Measurements from ENCODE around the gene KRT71. TPM values are rescaled to one million over a fixed set of nuclear protein-coding genes. Genes with fewer than 3 reads are reported as not detected.
"Not testable (repeated sequence)": the region's sequence is repeated elsewhere in the genome, so short reads cannot be mapped to it uniquely, and the experiment has no call there.

KRT71 gene
- total RNA-seq, 1 donor from 2014 or later, result not detected

DNA sequence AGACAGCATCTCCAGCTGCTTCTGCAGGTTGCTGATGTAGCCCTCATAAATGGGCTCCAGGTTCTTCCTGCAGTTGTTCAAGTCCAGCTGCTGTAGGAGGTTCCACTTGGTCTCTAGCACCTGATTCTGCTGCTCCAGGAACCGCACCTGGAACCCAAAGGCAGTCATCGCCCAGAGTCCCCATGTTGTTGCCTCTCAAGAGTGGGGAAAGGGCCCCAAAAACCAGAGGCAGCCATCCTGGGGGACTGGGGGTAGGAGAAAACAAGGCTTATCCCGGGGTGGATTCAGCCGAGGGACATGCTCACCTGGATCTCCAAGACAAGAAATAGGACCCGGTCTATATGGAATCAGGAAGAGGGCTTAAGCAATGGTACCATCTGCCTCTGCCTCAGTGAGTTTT is 46.0 kb upstream of the KRT71 start:
- Histone ChIP-seq H3K4me3 (no peak overlapping the region), H3K4me2 (no peak overlapping the region), H4K20me1 (ENCODE audit: low read depth) (no peaks in the 10 kb centered on the region), H3K36me3 (no peaks in the 10 kb centered on the region), H3K9me3 (ENCODE audit: low read depth) (no peaks in the 10 kb centered on the region), H3F3A (ENCODE audit: low read depth) (no peaks in the 10 kb centered on the region), H2AFZ (replicated peaks) (no peak overlapping the region), H3K27me3 (peaks cover 25% of the 10 kb centered on the region), H3K9ac (no peak overlapping the region), H3K4me1 (no peaks in the 10 kb centered on the region), H3K79me2 (ENCODE audit: low read depth) (no peaks in the 10 kb centered on the region), H3K27ac (no peak overlapping the region)
- Mint-ChIP-seq H3K9me3 (peaks cover 3% of the 10 kb centered on the region), H3K36me3 (no peaks in the 10 kb centered on the region), H3K4me3 (no peak overlapping the region), H3K27me3 (ENCODE audit: insufficient read depth, low read depth) (peaks cover 4% of the 10 kb centered on the region), H3K4me1 (no peaks in the 10 kb centered on the region), H3K27ac (no peak overlapping the region)
- no peak for DNase-seq (ENCODE audit: low spot score)
- TF ChIP-seq, protein P1, sequence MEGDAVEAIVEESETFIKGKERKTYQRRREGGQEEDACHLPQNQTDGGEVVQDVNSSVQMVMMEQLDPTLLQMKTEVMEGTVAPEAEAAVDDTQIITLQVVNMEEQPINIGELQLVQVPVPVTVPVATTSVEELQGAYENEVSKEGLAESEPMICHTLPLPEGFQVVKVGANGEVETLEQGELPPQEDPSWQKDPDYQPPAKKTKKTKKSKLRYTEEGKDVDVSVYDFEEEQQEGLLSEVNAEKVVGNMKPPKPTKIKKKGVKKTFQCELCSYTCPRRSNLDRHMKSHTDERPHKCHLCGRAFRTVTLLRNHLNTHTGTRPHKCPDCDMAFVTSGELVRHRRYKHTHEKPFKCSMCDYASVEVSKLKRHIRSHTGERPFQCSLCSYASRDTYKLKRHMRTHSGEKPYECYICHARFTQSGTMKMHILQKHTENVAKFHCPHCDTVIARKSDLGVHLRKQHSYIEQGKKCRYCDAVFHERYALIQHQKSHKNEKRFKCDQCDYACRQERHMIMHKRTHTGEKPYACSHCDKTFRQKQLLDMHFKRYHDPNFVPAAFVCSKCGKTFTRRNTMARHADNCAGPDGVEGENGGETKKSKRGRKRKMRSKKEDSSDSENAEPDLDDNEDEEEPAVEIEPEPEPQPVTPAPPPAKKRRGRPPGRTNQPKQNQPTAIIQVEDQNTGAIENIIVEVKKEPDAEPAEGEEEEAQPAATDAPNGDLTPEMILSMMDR (IDR thresholded peaks at IDR 0.05), result no peak
- TF ChIP-seq EZH2 (IDR thresholded peaks at IDR 0.05) (no peak), EZH2phosphoT487 (IDR thresholded peaks at IDR 0.05) (no peak)

DNA sequence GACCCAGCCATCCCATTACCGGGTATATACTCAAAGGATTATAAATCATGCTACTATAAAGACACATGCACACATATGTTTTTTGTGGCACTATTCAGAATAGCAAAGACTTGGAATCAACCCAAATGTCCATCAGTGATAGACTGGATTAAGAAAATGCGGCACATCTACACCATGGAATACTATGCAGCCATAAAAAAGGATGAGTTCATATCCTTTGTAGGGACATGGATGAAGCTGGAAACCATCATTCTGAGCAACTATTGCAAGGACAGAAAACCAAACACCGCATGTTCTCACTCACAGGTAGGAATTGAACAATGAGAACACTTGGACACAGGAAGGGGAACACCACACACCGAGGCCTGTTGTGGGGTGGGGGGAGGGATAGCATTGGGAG is 41.3 kb upstream of the KRT71 start:
- H3K36me3 ChIP-seq; H3K36me3 Mint-ChIP-seq; H3K9me3 Mint-ChIP-seq; H3K9me3 ChIP-seq (ENCODE audit: low read depth); H3K4me1 ChIP-seq; H3K4me1 Mint-ChIP-seq; H3K4me3 ChIP-seq; H3K27ac Mint-ChIP-seq; H4K20me1 ChIP-seq (ENCODE audit: low read depth); DNase-seq (ENCODE audit: low spot score); H2AFZ ChIP-seq (replicated peaks); H3K79me2 ChIP-seq (ENCODE audit: low read depth); H3K9ac ChIP-seq; H3K27ac ChIP-seq; H3F3A ChIP-seq (ENCODE audit: low read depth); H3K4me2 ChIP-seq: not testable (repeated sequence)
- Mint-ChIP-seq H3K27me3 (ENCODE audit: insufficient read depth, low read depth) (peaks cover 10% of the 10 kb centered on the region), H3K4me3 (peak overlapping the region; percentile 30)
- peaks cover 22% of the 10 kb centered on the region for H3K27me3 ChIP-seq

- Histone ChIP-seq H3K9ac (no peak overlapping the region), H3F3A (ENCODE audit: low read depth) (no peaks in the 10 kb centered on the region), H4K20me1 (ENCODE audit: low read depth) (no peaks in the 10 kb centered on the region), H3K79me2 (ENCODE audit: low read depth) (no peaks in the 10 kb centered on the region), H3K4me1 (no peaks in the 10 kb centered on the region), H3K27ac (no peak overlapping the region), H3K4me3 (no peak overlapping the region), H2AFZ (replicated peaks) (no peak overlapping the region), H3K36me3 (no peaks in the 10 kb centered on the region), H3K9me3 (ENCODE audit: low read depth) (no peaks in the 10 kb centered on the region), H3K27me3 (no peaks in the 10 kb centered on the region), H3K4me2 (no peak overlapping the region)
- DNase-seq (ENCODE audit: low spot score), result no peak
- Mint-ChIP-seq H3K27ac (no peak overlapping the region), H3K4me1 (no peaks in the 10 kb centered on the region), H3K36me3 (no peaks in the 10 kb centered on the region), H3K27me3 (ENCODE audit: insufficient read depth, low read depth) (peaks cover 11% of the 10 kb centered on the region), H3K4me3 (no peak overlapping the region), H3K9me3 (peaks cover 5% of the 10 kb centered on the region)
- TF ChIP-seq, protein P1 (IDR thresholded peaks at IDR 0.05), result no peak
- TF ChIP-seq EZH2 (IDR thresholded peaks at IDR 0.05) (no peak), EZH2phosphoT487 (IDR thresholded peaks at IDR 0.05) (no peak)
Measured at GRCh38 chr12:52591521-52591920, 38.6 kb upstream of the KRT71 start.

- no peaks in the 10 kb centered on the region for H4K20me1 ChIP-seq (ENCODE audit: low read depth)
- no peak for DNase-seq (ENCODE audit: low spot score)
- TF ChIP-seq EZH2phosphoT487 (IDR thresholded peaks at IDR 0.05) (no peak), EZH2 (IDR thresholded peaks at IDR 0.05) (no peak)
- TF ChIP-seq, protein P1 (IDR thresholded peaks at IDR 0.05), result no peak
- Mint-ChIP-seq H3K9me3 (peaks cover 5% of the 10 kb centered on the region), H3K4me1 (no peaks in the 10 kb centered on the region), H3K4me3 (no peak overlapping the region), H3K27me3 (ENCODE audit: insufficient read depth, low read depth) (peaks cover 12% of the 10 kb centered on the region), H3K27ac (no peak overlapping the region), H3K36me3 (no peaks in the 10 kb centered on the region)
- H3K36me3 ChIP-seq, result no peaks in the 10 kb centered on the region
- no peak overlapping the region for H3K27ac ChIP-seq
- no peak overlapping the region for H3K4me2 ChIP-seq
- H3K4me3 ChIP-seq, result no peak overlapping the region
- H3K27me3 ChIP-seq, result no peaks in the 10 kb centered on the region
- no peaks in the 10 kb centered on the region for H3K9me3 ChIP-seq (ENCODE audit: low read depth)
- no peaks in the 10 kb centered on the region for H3K4me1 ChIP-seq
- no peak overlapping the region for H2AFZ ChIP-seq (replicated peaks)
- no peaks in the 10 kb centered on the region for H3F3A ChIP-seq (ENCODE audit: low read depth)
- no peaks in the 10 kb centered on the region for H3K79me2 ChIP-seq (ENCODE audit: low read depth)
- no peak overlapping the region for H3K9ac ChIP-seq
Measured at GRCh38 chr12:52590021-52590420, 37.1 kb upstream of the KRT71 start.

Data from neural progenitor cell (in vitro differentiated cells).